H54 (cell line): ENCODE results near the gene VPS51.
A peak's percentile ranks its signal among the peaks of the same experiment; 100 is the strongest.
"Not testable (repeated sequence)": the region's sequence is repeated elsewhere in the genome, so short reads cannot be mapped to it uniquely, and the experiment has no call there.

Experiments
- DNase-seq: peaks from one replicate; pipeline ENCODE4 v3.0.0; 2011; ENCODE audit warnings: low spot score, mixed read lengths; ENCODE audit not compliant: insufficient read length
- FAIRE-seq: peaks from 3 replicates; lab custom pipeline; 2011; peaks lifted over from hg19 to GRCh38; lab: Jason Lieb, UNC
- POLR2A ChIP-seq: IDR thresholded peaks from 2 replicates; pipeline ENCODE4 v1.6.1; 2011; ENCODE audit warnings: low read depth, mild to moderate bottlenecking, low read length

VPS51 gene

GRCh38 chr11:65134952-65135632 is 39.1 kb downstream of the VPS51 start:
- TF ChIP-seq POLR2A: peak; percentile 80
- DNase-seq (peak; percentile 94), FAIRE-seq (no peak)

- no peak for TF ChIP-seq POLR2A
- DNase-seq: no peak
- no peak for FAIRE-seq
Measured at GRCh38 chr11:65135633-65136145, 39.7 kb downstream of the VPS51 start.

- no peak for TF ChIP-seq POLR2A
- FAIRE-seq (no peak), DNase-seq (no peak)
Measured at GRCh38 chr11:65136515-65137096, 40.6 kb downstream of the VPS51 start.

- no peak for FAIRE-seq
- TF ChIP-seq POLR2A: no peak
- no peak for DNase-seq
Measured at GRCh38 chr11:65141896-65142494, 46.0 kb downstream of the VPS51 start.

- FAIRE-seq (no peak), DNase-seq (no peak)
- TF ChIP-seq POLR2A: no peak
Measured at GRCh38 chr11:65147352-65148075, 51.5 kb downstream of the VPS51 start.

GRCh38 chr11:65148657-65149056 is 52.6 kb downstream of the VPS51 start:
- DNase-seq: no peak
- FAIRE-seq: no peak
- no peak for TF ChIP-seq POLR2A

- not testable (repeated sequence) for FAIRE-seq, DNase-seq
Measured at GRCh38 chr11:65150131-65150508, 54.1 kb downstream of the VPS51 start.

- DNase-seq (peak; percentile 87), FAIRE-seq (peak; percentile 69)
- TF ChIP-seq POLR2A: peak; percentile 28; the same call in 1 of the 2 replicates
Measured at GRCh38 chr11:65150509-65151299, 54.7 kb downstream of the VPS51 start.

GRCh38 chr11:65151331-65151899 is 55.4 kb downstream of the VPS51 start:
- DNase-seq: no peak
- FAIRE-seq: no peak
- TF ChIP-seq POLR2A: no peak

- FAIRE-seq (no peak), DNase-seq (no peak)
- TF ChIP-seq POLR2A: no peak
Measured at GRCh38 chr11:65152122-65152521, 56.1 kb downstream of the VPS51 start.

- no peak for DNase-seq
- TF ChIP-seq POLR2A: no peak
- no peak for FAIRE-seq
Measured at GRCh38 chr11:65156256-65156655, 60.2 kb downstream of the VPS51 start.

- TF ChIP-seq POLR2A: no peak
- no peak for DNase-seq
- no peak for FAIRE-seq
Measured at GRCh38 chr11:65156926-65157325, 60.9 kb downstream of the VPS51 start.

GRCh38 chr11:65157336-65157735 is 61.3 kb downstream of the VPS51 start:
- no peak for TF ChIP-seq POLR2A
- no peak for DNase-seq
- FAIRE-seq: no peak
